Cardiac fibroblast (primary cell): ENCODE results near the gene RNF213.

Experiments used
- DNase-seq, 2 donors: peaks; one replicate each; pipeline versions ENCODE4 v3.0.0 to v3.0.0-alpha.2; 2010; ENCODE audit warnings: low read depth in 2 of 2
- H3K4me3 ChIP-seq, 2 donors: replicated peaks in 1 of 2; 1 replicate in 1 of 2; 2 replicates in 1 of 2; pipeline ENCODE4 v1.5.1; 2011; ENCODE audit warnings: low read depth in 2 of 2, low read length in 2 of 2, mild to moderate bottlenecking in 2 of 2, moderate library complexity in 1 of 2
- CTCF ChIP-seq: IDR thresholded peaks from one replicate; pipeline ENCODE4 v1.5.1; 2011; ENCODE audit warnings: low read depth, mild to moderate bottlenecking, low read length, inconsistent platforms

The RNF213 gene

GRCh38 chr17:80220054-80220735 lies 40.5 kb upstream of the RNF213 start, which contains the start of the genes SGSH and SLC26A11:
Gene SGSH (minus strand): TSS chr17:80220333. CDS start chr17:80220313, 20 bp downstream.
Gene SLC26A11 (plus strand): TSS chr17:80220427. CDS start chr17:80221561, 1,134 bp downstream.
- peak within 1 kb of the TSS; percentile 82 to 90 for H3K4me3 ChIP-seq
- peak; percentile 45 to 71 for DNase-seq
- no peak for TF ChIP-seq CTCF

GRCh38 chr17:80220736-80221215 lies 39.9 kb upstream of the RNF213 start:
- H3K4me3 ChIP-seq: peak overlapping the region; percentile 82 to 90
- peak; percentile 3 to 14 for DNase-seq
- no peak for TF ChIP-seq CTCF

DNA sequence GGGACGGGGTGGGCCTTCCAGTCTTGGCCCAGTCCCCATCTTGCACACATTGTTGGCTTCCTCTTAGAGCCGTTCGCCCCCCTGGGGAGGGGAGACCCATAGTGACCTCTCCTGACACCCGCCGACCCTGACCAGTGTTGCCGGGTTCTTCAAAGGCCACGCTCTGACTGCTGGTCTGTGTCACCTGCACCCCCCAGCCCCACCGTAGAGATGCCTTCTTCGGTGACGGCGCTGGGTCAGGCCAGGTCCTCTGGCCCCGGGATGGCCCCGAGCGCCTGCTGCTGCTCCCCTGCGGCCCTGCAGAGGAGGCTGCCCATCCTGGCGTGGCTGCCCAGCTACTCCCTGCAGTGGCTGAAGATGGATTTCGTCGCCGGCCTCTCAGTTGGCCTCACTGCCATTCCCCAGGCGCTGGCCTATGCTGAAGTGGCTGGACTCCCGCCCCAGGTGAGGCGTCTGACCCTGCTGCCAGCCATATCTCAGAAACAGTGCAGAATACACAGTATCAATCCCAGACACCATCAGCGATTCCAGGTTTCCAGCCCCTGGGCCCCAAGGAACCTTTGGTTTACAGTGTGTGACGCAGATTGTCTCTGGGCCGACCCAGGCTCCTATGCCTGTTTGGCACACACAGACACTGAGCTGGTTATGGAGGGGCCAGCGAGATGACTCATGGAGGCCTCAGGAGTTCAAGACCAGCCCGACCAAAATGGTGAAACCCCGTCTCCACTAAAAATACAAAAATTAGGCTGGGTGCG lies 39.1 kb upstream of the RNF213 start:
- H3K4me3 ChIP-seq: peak overlapping the region; percentile 82 to 90
- DNase-seq: no peak

GRCh38 chr17:80222376-80223141 lies 38.1 kb upstream of the RNF213 start:
- H3K4me3 ChIP-seq: no peak overlapping the region
- no peak for DNase-seq
- no peak for TF ChIP-seq CTCF

More for the DNA sequence above, 39.1 kb upstream of the RNF213 start:
- TF ChIP-seq CTCF: no peak

- TF ChIP-seq CTCF: no peak
Observed at GRCh38 chr17:80223142-80223815, 37.4 kb upstream of the RNF213 start.

More at GRCh38 chr17:80223142-80223815, 37.4 kb upstream of the RNF213 start:
- no peak overlapping the region for H3K4me3 ChIP-seq
- no peak for DNase-seq
